ENCODE data around the gene PFKFB3.

PFKFB3 gene

DNA sequence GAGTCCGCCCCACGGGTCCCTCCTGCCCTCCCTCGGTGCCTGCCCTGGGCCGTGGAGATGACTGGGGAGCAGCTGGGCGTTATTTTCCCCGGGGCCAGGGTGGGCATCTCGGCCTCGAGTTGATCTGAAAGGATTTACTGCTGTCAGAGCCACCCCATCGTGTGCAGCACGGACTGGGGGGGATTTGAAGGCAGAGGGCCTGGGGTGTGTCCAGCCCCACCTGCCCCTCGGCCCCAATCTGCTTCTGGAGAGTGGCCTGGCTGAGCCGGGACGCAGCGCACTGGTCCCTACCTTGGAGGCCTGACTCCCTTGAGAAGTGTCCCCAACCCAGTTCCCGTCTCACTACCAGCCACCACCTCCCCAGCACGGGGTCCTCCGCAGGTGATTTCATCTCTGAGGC, 24.2 kb upstream of the PFKFB3 start:
- H3K4me3 ChIP-seq (ENCODE audit: low read depth, low read length), result no peak overlapping the region
- TF ChIP-seq, protein P1, sequence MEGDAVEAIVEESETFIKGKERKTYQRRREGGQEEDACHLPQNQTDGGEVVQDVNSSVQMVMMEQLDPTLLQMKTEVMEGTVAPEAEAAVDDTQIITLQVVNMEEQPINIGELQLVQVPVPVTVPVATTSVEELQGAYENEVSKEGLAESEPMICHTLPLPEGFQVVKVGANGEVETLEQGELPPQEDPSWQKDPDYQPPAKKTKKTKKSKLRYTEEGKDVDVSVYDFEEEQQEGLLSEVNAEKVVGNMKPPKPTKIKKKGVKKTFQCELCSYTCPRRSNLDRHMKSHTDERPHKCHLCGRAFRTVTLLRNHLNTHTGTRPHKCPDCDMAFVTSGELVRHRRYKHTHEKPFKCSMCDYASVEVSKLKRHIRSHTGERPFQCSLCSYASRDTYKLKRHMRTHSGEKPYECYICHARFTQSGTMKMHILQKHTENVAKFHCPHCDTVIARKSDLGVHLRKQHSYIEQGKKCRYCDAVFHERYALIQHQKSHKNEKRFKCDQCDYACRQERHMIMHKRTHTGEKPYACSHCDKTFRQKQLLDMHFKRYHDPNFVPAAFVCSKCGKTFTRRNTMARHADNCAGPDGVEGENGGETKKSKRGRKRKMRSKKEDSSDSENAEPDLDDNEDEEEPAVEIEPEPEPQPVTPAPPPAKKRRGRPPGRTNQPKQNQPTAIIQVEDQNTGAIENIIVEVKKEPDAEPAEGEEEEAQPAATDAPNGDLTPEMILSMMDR (conservative IDR thresholded peaks at IDR 0.05; ENCODE audit: low read depth, low read length), result no peak
- DNase-seq (ENCODE audit: low read depth), result no peak

DNA sequence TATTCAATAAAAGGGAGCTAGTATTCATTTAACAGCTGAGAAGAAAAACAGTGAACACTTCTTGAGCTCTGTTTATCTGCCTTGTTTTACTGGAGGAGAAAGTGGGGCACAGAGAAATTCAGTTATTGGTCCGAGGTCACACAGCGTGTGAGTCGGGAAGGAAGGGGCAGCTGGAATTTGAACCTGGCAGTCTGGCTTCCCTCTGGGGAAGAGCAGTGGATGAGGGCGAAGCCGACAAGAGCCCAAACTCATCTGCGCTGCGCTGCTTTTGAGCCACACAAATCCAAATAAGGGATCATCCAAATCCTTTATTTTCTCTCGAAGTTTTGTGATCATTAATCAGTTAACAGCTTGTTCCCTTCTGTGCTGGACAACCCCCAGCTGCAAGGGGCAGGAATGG, 23.7 kb upstream of the PFKFB3 start:
- TF ChIP-seq, protein P1 (conservative IDR thresholded peaks at IDR 0.05; ENCODE audit: low read depth, low read length), result no peak
- H3K4me3 ChIP-seq (ENCODE audit: low read depth, low read length), result no peak overlapping the region
- no peak for DNase-seq (ENCODE audit: low read depth)

DNA sequence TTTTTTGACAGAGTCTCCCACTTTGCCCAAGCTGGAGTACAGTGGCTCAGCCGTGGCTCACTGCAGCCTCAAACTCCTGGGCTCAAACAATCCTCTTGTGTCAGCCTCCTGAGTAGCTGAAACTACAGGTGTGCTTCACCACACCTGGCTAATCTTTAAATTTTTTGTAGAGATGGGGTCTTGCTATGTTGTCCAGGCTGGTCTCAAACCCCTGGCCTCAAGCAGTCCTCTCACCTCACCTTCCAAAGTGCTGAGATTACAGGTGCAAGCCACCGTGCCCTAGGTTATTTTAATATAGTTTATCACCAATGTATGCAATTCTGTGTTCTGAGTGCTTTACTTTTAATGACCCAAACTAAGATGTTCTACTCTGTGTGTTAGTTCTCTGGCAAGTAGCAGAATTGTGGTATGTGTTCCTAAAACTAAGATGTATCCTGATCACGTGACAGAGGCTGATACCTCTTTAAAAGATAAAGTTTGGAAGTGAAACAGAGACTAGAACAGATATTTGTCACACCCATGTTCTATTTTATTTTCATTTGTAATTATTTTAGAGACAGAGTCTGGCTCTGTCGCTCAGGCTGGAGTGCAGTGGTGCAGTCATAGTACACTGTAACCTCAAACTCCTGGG, 22.1 kb upstream of the PFKFB3 start:
- TF ChIP-seq, protein P1 (conservative IDR thresholded peaks at IDR 0.05; ENCODE audit: low read depth, low read length), result no peak
- H3K4me3 ChIP-seq (ENCODE audit: low read depth, low read length), result no peak overlapping the region
- no peak for DNase-seq (ENCODE audit: low read depth)

DNA sequence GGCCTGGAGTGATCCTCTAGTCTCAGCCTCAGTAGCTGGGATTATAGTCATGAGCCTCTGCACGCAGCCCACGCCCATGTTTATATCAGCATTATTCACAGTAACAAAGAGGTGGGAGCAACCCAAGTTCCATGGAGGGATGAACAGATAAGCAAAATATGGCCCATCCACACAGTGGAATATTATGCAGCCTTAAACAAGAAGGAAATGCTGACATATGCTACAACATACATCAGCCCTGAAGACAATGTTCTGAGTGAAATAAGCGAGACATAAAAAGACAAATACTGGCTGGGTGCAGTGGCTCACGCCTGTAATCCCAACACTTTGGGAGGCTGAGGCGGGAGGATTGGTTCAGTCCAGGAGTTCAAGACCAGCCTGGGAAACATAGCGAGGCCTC, 21.5 kb upstream of the PFKFB3 start:
- H3K4me3 ChIP-seq (ENCODE audit: low read depth, low read length), result no peak overlapping the region
- DNase-seq (ENCODE audit: low read depth), result no peak
- TF ChIP-seq, protein P1 (conservative IDR thresholded peaks at IDR 0.05; ENCODE audit: low read depth, low read length), result no peak

DNA sequence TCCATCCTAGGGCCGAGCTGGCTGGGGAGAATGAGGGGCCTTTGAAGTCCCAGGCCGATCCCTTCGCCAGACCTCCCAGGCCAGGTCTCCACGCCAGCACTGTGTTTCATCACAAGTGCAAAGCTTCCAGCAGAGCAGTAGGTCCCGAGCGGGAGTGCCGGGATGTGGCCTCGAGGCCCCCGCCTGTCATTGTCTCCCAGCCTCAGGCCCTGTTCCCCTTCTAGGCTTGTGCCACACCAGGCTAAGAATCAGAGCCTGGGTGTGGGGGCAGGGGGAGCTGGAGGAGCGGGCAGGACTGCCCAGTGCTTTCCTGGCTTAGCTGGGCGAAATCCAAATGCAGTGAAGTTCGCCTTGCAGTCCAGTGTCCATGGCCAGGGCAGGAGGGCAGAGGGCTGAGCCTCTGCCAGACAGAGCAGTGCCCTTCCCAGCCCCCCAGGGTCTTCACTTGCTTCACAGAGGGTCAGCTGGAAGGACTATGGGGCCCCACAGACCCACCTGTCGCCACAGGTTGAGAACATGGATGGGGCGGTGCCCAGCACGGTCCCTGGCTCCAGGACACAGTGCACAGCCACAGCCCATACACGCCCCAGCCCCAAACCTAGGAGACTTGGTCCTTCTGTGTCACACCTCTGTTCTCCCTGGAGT, 20.2 kb upstream of the PFKFB3 start:
- no peak overlapping the region for H3K4me3 ChIP-seq (ENCODE audit: low read depth, low read length)
- DNase-seq (ENCODE audit: low read depth), result no peak
- TF ChIP-seq, protein P1 (conservative IDR thresholded peaks at IDR 0.05; ENCODE audit: low read depth, low read length), result no peak

DNA sequence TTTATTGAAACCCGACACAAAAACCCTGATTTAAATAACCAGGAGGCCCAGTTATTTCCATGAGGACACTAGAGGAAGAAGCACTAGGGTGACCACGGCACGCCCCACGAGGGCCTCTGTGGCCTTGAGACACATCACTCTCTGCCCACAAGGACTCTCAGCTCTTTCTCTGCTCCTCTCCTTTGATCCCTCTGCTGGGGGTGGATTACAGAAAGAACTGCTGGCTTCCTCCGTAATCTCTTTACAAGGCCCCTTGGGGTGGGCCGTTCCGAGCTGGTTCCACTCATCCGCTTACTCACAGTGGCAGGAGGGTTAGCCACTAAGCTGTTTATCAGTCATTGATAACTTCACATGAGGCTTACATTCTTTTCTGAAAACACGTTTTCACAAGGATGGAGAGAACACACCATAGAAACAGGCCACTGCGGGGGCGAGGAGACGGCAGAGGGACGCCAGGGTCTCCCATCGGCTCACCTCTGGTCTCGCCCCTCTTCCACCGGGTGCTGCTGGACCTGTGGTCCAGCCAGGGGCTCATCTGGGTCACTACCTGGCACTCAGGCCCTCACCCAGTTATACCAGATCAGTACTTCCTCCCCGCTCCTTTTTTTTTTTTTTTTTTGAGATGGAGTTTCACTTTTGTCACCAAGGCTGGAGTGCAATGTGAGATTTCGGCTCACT, 17.6 kb upstream of the PFKFB3 start:
- no peak overlapping the region for H3K4me3 ChIP-seq (ENCODE audit: low read depth, low read length)
- DNase-seq (ENCODE audit: low read depth), result no peak
- TF ChIP-seq, protein P1 (conservative IDR thresholded peaks at IDR 0.05; ENCODE audit: low read depth, low read length), result no peak

All from choroid plexus epithelial cell (primary cell).